ENCODE measurements around the gene CEACAM1. TPM values are rescaled to one million over a fixed set of nuclear protein-coding genes. Genes with fewer than 3 reads are reported as not detected.

Gene CEACAM1
- total RNA-seq, 1 donor = not detected

GRCh38 chr19:42459926-42460325 is 68.4 kb downstream of the CEACAM1 start:
- no peak overlapping the region for H3K4me3 ChIP-seq (ENCODE audit: low read depth, low read length)
- TF ChIP-seq CTCF (IDR thresholded peaks at IDR 0.05; ENCODE audit: insufficient read depth, low read length) = no peak
- DNase-seq (ENCODE audit: low read depth) = no peak

Small RNAs within 50 kb of the gene (small RNA-seq; reads per million reads assigned to genes)
- not detected for gene RNU4-60P

Other genes starting within 250 kb of the CEACAM1 start
- gene PRR19, start 226.3 kb downstream of the CEACAM1 start, total RNA-seq (ENCODE audit: low replicate concordance) = 0.90 and 1.1 TPM in 2 replicates
- 23.0 and 28.2 TPM in 2 replicates for gene PAFAH1B3, start 225.9 kb downstream of the CEACAM1 start, total RNA-seq (ENCODE audit: low replicate concordance)
- not detected in 2 replicates for gene TMEM145, start 215.2 kb downstream of the CEACAM1 start, total RNA-seq (ENCODE audit: low replicate concordance)
- gene MEGF8, start 202.8 kb downstream of the CEACAM1 start, total RNA-seq (ENCODE audit: low replicate concordance) = 20.0 and 28.5 TPM in 2 replicates
- not detected in 2 replicates for gene CNFN, start 138.2 kb downstream of the CEACAM1 start, total RNA-seq (ENCODE audit: low replicate concordance)
- gene LIPE, start 101.1 kb downstream of the CEACAM1 start, total RNA-seq (ENCODE audit: low replicate concordance) = 1.4 and 1.6 TPM in 2 replicates
- gene CXCL17, start 85.5 kb downstream of the CEACAM1 start, total RNA-seq (ENCODE audit: low replicate concordance) = not detected in 2 replicates
- gene CEACAM8, start 66.4 kb upstream of the CEACAM1 start, total RNA-seq (ENCODE audit: low replicate concordance) = not detected in 2 replicates
- gene PSG3, start 212.0 kb upstream of the CEACAM1 start, total RNA-seq (ENCODE audit: low replicate concordance) = not detected in 2 replicates
- not detected in 2 replicates for gene PSG8, start 237.2 kb upstream of the CEACAM1 start, total RNA-seq (ENCODE audit: low replicate concordance)

Measured in fibroblast of the aortic adventitia (primary cell).